ENCODE measurements around the gene RPTOR.

Gene RPTOR

GRCh38 chr17:80822700-80823410 lies 278.2 kb downstream of the RPTOR start:
- ChIA-PET CTCF (no interaction called here), POLR2A (interaction anchor here (1.4 kb wide), 1 partner anchor 11 kb away, joined by 3 read pairs; no protein-coding TSS in a partner anchor)
- no peak overlapping the region for H3K27ac ChIP-seq (ENCODE audit: extremely low read depth, low read depth, low read length)
- no peak overlapping the region for H3K4me3 ChIP-seq (ENCODE audit: low read depth, low read length)
- peaks cover 0 to 32% of the 10 kb centered on the region in 2 experiments; a peak in 1 of 3 replicates for H3K36me3 ChIP-seq (ENCODE audit: control insufficient read depth in 2 of 2, insufficient read depth in 1 of 2, low read length in 2 of 2)
- H3K4me1 ChIP-seq (ENCODE audit: control insufficient read depth, insufficient read depth, low read length) = peaks cover 10% of the 10 kb centered on the region
- H3K9me3 ChIP-seq (ENCODE audit: control insufficient read depth, insufficient read depth, low read depth, low read length) = no peaks in the 10 kb centered on the region
- no peak for TF ChIP-seq BCL11A (tag by site-specific recombination; IDR thresholded peaks at IDR 0.05; ENCODE audit: low read depth)
- TF ChIP-seq ZNF138 (tag by site-specific recombination; IDR thresholded peaks at IDR 0.05; ENCODE audit: borderline replicate concordance) = no peak
- TF ChIP-seq ZNF677 (tag by site-specific recombination; IDR thresholded peaks at IDR 0.05) = no peak
- TF ChIP-seq ZBTB7A (tag by site-specific recombination; IDR thresholded peaks at IDR 0.05; ENCODE audit: low read depth) = no peak
- no peak for TF ChIP-seq REPIN1 (tag by site-specific recombination; IDR thresholded peaks at IDR 0.05; ENCODE audit: low read depth)
- TF ChIP-seq, protein P1, sequence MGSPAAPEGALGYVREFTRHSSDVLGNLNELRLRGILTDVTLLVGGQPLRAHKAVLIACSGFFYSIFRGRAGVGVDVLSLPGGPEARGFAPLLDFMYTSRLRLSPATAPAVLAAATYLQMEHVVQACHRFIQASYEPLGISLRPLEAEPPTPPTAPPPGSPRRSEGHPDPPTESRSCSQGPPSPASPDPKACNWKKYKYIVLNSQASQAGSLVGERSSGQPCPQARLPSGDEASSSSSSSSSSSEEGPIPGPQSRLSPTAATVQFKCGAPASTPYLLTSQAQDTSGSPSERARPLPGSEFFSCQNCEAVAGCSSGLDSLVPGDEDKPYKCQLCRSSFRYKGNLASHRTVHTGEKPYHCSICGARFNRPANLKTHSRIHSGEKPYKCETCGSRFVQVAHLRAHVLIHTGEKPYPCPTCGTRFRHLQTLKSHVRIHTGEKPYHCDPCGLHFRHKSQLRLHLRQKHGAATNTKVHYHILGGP (tag by site-specific recombination; IDR thresholded peaks at IDR 0.05) = no peak
- TF ChIP-seq ZBTB8A (tag by site-specific recombination; IDR thresholded peaks at IDR 0.05) = peak; percentile 38; the same call in 1 of the 2 replicates
- peak; percentile 84 for TF ChIP-seq ATF2 (tag by site-specific recombination; IDR thresholded peaks at IDR 0.05; ENCODE audit: low read depth)
- TF ChIP-seq ZNF23 (tag by site-specific recombination; IDR thresholded peaks at IDR 0.05; ENCODE audit: borderline replicate concordance) = no peak
- TF ChIP-seq GLIS2 (tag by site-specific recombination; IDR thresholded peaks at IDR 0.05) = peak; percentile 78
- TF ChIP-seq ZNF146 (tag by site-specific recombination; IDR thresholded peaks at IDR 0.05) = no peak
- no peak for TF ChIP-seq KLF7 (tag by site-specific recombination; IDR thresholded peaks at IDR 0.05; ENCODE audit: borderline replicate concordance)
- 0 out of 2 replicates have a peak, but pooled peaks have one; percentile 51 for TF ChIP-seq ZEB2 (tag by site-specific recombination; IDR thresholded peaks at IDR 0.05)
- TF ChIP-seq, protein P2, sequence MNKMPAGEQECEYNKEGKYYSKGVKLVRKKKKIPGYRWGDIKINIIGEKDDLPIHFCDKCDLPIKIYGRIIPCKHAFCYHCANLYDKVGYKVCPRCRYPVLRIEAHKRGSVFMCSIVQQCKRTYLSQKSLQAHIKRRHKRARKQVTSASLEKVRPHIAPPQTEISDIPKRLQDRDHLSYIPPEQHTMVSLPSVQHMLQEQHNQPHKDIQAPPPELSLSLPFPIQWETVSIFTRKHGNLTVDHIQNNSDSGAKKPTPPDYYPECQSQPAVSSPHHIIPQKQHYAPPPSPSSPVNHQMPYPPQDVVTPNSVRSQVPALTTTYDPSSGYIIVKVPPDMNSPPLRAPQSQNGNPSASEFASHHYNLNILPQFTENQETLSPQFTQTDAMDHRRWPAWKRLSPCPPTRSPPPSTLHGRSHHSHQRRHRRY (tag by site-specific recombination; IDR thresholded peaks at IDR 0.05) = no peak
- TF ChIP-seq SP2 (tag by site-specific recombination; IDR thresholded peaks at IDR 0.05) = peak; percentile 24
- TF ChIP-seq ELK4 (IDR thresholded peaks at IDR 0.05; ENCODE audit: borderline replicate concordance, low read depth, low read length) = no peak
- TF ChIP-seq FEZF1 (tag by site-specific recombination; IDR thresholded peaks at IDR 0.05) = no peak; the same call in none of the 2 replicates
- no peak for TF ChIP-seq RBAK (tag by site-specific recombination; IDR thresholded peaks at IDR 0.05)
- peak; percentile 95 for TF ChIP-seq ZSCAN4 (tag by site-specific recombination; IDR thresholded peaks at IDR 0.05)
- TF ChIP-seq ZNF155 (tag by site-specific recombination; IDR thresholded peaks at IDR 0.05) = no peak
- TF ChIP-seq ZNF2 (tag by site-specific recombination; IDR thresholded peaks at IDR 0.05) = no peak
- TF ChIP-seq ZSCAN30 (tag by site-specific recombination; IDR thresholded peaks at IDR 0.05) = no peak
- 0 out of 2 replicates have a peak, but pooled peaks have one; percentile 9 for TF ChIP-seq ZNF423 (tag by site-specific recombination; IDR thresholded peaks at IDR 0.05)
- TF ChIP-seq ZNF18 (tag by site-specific recombination; IDR thresholded peaks at IDR 0.05) = peak; percentile 84
- TF ChIP-seq, protein P3, sequence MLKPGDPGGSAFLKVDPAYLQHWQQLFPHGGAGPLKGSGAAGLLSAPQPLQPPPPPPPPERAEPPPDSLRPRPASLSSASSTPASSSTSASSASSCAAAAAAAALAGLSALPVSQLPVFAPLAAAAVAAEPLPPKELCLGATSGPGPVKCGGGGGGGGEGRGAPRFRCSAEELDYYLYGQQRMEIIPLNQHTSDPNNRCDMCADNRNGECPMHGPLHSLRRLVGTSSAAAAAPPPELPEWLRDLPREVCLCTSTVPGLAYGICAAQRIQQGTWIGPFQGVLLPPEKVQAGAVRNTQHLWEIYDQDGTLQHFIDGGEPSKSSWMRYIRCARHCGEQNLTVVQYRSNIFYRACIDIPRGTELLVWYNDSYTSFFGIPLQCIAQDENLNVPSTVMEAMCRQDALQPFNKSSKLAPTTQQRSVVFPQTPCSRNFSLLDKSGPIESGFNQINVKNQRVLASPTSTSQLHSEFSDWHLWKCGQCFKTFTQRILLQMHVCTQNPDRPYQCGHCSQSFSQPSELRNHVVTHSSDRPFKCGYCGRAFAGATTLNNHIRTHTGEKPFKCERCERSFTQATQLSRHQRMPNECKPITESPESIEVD (tag by site-specific recombination; IDR thresholded peaks at IDR 0.05) = no peak
- no peak for TF ChIP-seq ZNF221 (tag by site-specific recombination; IDR thresholded peaks at IDR 0.05; ENCODE audit: borderline replicate concordance)
- TF ChIP-seq ZNF610 (tag by site-specific recombination; IDR thresholded peaks at IDR 0.05; ENCODE audit: borderline replicate concordance) = no peak
- TF ChIP-seq ZNF16 (tag by site-specific recombination; IDR thresholded peaks at IDR 0.05; ENCODE audit: low read depth) = no peak
- TF ChIP-seq ZNF624 (tag by site-specific recombination; IDR thresholded peaks at IDR 0.05) = no peak
